ENCODE results near the gene U2AF1L4.

DNA sequence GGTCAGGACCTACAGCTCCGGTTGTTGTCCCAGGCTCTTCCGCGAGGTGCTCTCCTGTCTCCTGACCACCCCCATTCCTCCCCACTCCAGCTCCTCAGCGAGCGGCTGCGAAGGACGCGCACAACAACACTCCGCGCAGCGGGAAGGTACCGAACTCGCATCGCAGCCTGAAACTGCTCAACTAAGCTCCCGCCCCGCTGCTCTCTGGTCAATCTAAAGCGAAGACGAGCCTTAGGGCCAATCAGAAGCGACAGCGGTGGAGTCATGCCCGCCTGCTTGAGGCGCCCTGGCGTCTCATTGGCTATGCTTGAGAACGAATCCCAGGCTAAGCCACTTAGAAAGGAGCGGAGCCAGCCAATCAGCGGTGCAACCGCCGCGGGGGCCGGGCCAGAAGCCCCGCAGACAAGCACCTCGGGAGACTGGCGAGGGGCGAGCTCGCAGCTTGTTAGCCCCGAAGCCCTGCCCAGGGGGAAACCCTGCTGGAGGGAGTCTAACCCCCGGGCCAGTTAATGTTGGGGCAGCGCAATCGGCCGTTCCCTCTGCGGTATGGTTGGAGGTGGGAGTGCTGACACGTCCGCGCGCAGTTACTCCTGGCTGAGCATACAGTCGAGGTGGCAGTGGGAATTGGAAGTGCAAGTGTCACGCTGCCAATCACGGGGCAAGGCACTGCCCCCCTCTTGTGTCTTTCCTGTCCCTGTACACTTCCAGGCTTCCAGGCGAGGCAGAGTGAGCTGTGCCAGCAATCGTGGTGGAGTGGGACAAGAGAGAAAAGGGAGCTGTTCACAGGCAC is 42.8 kb downstream of the U2AF1L4 start:
- TF ChIP-seq, protein P1, sequence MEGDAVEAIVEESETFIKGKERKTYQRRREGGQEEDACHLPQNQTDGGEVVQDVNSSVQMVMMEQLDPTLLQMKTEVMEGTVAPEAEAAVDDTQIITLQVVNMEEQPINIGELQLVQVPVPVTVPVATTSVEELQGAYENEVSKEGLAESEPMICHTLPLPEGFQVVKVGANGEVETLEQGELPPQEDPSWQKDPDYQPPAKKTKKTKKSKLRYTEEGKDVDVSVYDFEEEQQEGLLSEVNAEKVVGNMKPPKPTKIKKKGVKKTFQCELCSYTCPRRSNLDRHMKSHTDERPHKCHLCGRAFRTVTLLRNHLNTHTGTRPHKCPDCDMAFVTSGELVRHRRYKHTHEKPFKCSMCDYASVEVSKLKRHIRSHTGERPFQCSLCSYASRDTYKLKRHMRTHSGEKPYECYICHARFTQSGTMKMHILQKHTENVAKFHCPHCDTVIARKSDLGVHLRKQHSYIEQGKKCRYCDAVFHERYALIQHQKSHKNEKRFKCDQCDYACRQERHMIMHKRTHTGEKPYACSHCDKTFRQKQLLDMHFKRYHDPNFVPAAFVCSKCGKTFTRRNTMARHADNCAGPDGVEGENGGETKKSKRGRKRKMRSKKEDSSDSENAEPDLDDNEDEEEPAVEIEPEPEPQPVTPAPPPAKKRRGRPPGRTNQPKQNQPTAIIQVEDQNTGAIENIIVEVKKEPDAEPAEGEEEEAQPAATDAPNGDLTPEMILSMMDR (conservative IDR thresholded peaks at IDR 0.05): no peak
- no peak for TF ChIP-seq EZH2 (IDR thresholded peaks at IDR 0.05; ENCODE audit: low read depth)
